ENCODE results near the gene KIF5A. TPM values are rescaled to one million over a fixed set of nuclear protein-coding genes. Genes with fewer than 3 reads are reported as not detected.

KIF5A gene
- polyA plus RNA-seq, 3 donors = 0.01 TPM; not detected in 2

- Mint-ChIP-seq H3K27ac (peak overlapping the region in 2 of 7 donors; percentile 19 to 65), H3K4me1 (peaks cover 18% of the 10 kb centered on the region), H3K9me3 (peaks cover 0 to 2% (median 0%) of the 10 kb centered on the region in 7 donors), H3K4me3 (no peak overlapping the region), H3K27me3 (ENCODE audit: low read depth in 3 of 3) (no peaks in the 10 kb centered on the region), H3K36me3 (peaks cover 72 to 92% of the 10 kb centered on the region in 2 donors)
- Histone ChIP-seq H3K9me3 (replicated peaks in 1 of 2; ENCODE audit: control insufficient read depth in 1 of 2, insufficient read depth in 1 of 2, low read length in 2 of 2) (no peaks in the 10 kb centered on the region), H3K27me3 (ENCODE audit: control insufficient read depth in 2 of 2, insufficient read depth in 2 of 2, low read length in 2 of 2) (no peaks in the 10 kb centered on the region), H3K27ac (ENCODE audit: low read depth in 1 of 2, low read length in 2 of 2) (peak overlapping the region in 1 of 2 donors; percentile 56), H3K9ac (ENCODE audit: insufficient read depth, low read length, poor library complexity, severe bottlenecking) (no peak overlapping the region), H3K4me3 (replicated peaks in 1 of 3; ENCODE audit: low read depth in 2 of 3, low read length in 3 of 3) (no peak overlapping the region), H4K20me1 (ENCODE audit: insufficient read depth, low read length) (peaks cover 84% of the 10 kb centered on the region), H3K36me3 (replicated peaks in 1 of 2; ENCODE audit: control insufficient read depth in 1 of 2, insufficient read depth in 2 of 2, low read length in 2 of 2) (peaks cover 88 to 89% of the 10 kb centered on the region in 2 donors), H3K4me1 (ENCODE audit: control insufficient read depth in 1 of 2, insufficient read depth in 2 of 2, low read length in 2 of 2) (peaks cover 16 to 23% of the 10 kb centered on the region in 2 donors), H3K79me2 (ENCODE audit: insufficient read depth, low read length) (peaks cover 44% of the 10 kb centered on the region), H2AFZ (ENCODE audit: insufficient read depth, low read depth, low read length, poor library complexity, severe bottlenecking) (no peak overlapping the region), H3K4me2 (replicated peaks; ENCODE audit: extremely low read depth, low read length, poor library complexity, severe bottlenecking) (no peak overlapping the region)
- DNase-seq = no peak
- 95% methylated on average over 7 of the region's 12 CpGs for WGBS (ENCODE audit: insufficient coverage)
- no peak for TF ChIP-seq CTCF (IDR thresholded peaks at IDR 0.05)
- intact Hi-C loops (cut with micrococcal nuclease) = no loop called here
These were observed 21.7 kb upstream of the KIF5A start for GRCh38 chr12:57528176-57528575.

- H3K79me2 ChIP-seq (ENCODE audit: insufficient read depth, low read length) = peaks cover 36% of the 10 kb centered on the region
- H3K36me3 ChIP-seq (replicated peaks in 1 of 2; ENCODE audit: control insufficient read depth in 1 of 2, insufficient read depth in 2 of 2, low read length in 2 of 2) = peaks cover 93 to 97% of the 10 kb centered on the region in 2 donors
- H2AFZ ChIP-seq (ENCODE audit: insufficient read depth, low read depth, low read length, poor library complexity, severe bottlenecking) = no peak overlapping the region
- no peak overlapping the region for H3K4me2 ChIP-seq (replicated peaks; ENCODE audit: extremely low read depth, low read length, poor library complexity, severe bottlenecking)
- peaks cover 7 to 15% of the 10 kb centered on the region in 2 donors for H3K4me1 ChIP-seq (ENCODE audit: control insufficient read depth in 1 of 2, insufficient read depth in 2 of 2, low read length in 2 of 2)
- peak overlapping the region in 1 of 2 donors; percentile 41 for H3K27ac ChIP-seq (ENCODE audit: low read depth in 1 of 2, low read length in 2 of 2)
- no peak overlapping the region for H3K9ac ChIP-seq (ENCODE audit: insufficient read depth, low read length, poor library complexity, severe bottlenecking)
- H3K27me3 Mint-ChIP-seq (ENCODE audit: low read depth in 3 of 3) = no peaks in the 10 kb centered on the region
- H3K4me3 Mint-ChIP-seq = no peak overlapping the region
- 100% methylated on average over 2 of the region's 10 CpGs for WGBS (ENCODE audit: insufficient coverage)
- no peaks in the 10 kb centered on the region for H3K27me3 ChIP-seq (ENCODE audit: control insufficient read depth in 2 of 2, insufficient read depth in 2 of 2, low read length in 2 of 2)
- H3K4me1 Mint-ChIP-seq = peaks cover 12% of the 10 kb centered on the region
- DNase-seq = no peak
- peaks cover 75% of the 10 kb centered on the region for H4K20me1 ChIP-seq (ENCODE audit: insufficient read depth, low read length)
- H3K9me3 Mint-ChIP-seq = peaks cover 0 to 2% (median 0%) of the 10 kb centered on the region in 7 donors
- H3K9me3 ChIP-seq (replicated peaks in 1 of 2; ENCODE audit: control insufficient read depth in 1 of 2, insufficient read depth in 1 of 2, low read length in 2 of 2) = no peaks in the 10 kb centered on the region
- intact Hi-C loops (cut with micrococcal nuclease) = no loop called here
- H3K36me3 Mint-ChIP-seq = peaks cover 79 to 98% of the 10 kb centered on the region in 2 donors
- no peak for TF ChIP-seq CTCF (IDR thresholded peaks at IDR 0.05)
- peak overlapping the region in 4 of 7 donors; percentile 68 to 85 (median 76) for H3K27ac Mint-ChIP-seq
- no peak overlapping the region for H3K4me3 ChIP-seq (replicated peaks in 1 of 3; ENCODE audit: low read depth in 2 of 3, low read length in 3 of 3)
These were observed 20.9 kb upstream of the KIF5A start for GRCh38 chr12:57528831-57529555.

All from CD14-positive monocyte (primary cell).